Neuronal stem cell (in vitro differentiated cells): Measurements from ENCODE around the gene CEP131.

Experiments
- DNase-seq: peaks from one replicate; pipeline ENCODE4 v3.0.0-alpha.2; 2013; ENCODE audit warnings: low spot score
- H2AFZ ChIP-seq: one replicate; pipeline ENCODE4 v1.6.1; 2013; ENCODE audit warnings: mild to moderate bottlenecking, low read length, inconsistent platforms
- H2AK5ac ChIP-seq: 2 replicates; pipeline ENCODE4 v1.6.1; 2013; ENCODE audit warnings: low read depth, mild to moderate bottlenecking, inconsistent platforms, low read length, moderate library complexity, mixed read lengths
- H2BK120ac ChIP-seq: 2 replicates; pipeline ENCODE4 v1.6.1; 2013; ENCODE audit warnings: low read depth, mild to moderate bottlenecking, inconsistent platforms, low read length, moderate library complexity, mixed read lengths
- H2BK12ac ChIP-seq: one replicate; pipeline ENCODE4 v1.6.1; 2013; ENCODE audit warnings: low read length, inconsistent platforms
- H2BK15ac ChIP-seq: 2 replicates; pipeline ENCODE4 v1.6.1; 2013; ENCODE audit warnings: mild to moderate bottlenecking, low read length, inconsistent platforms, mixed read lengths
- H2BK5ac ChIP-seq: one replicate; pipeline ENCODE4 v1.6.1; 2013; ENCODE audit warnings: inconsistent platforms, mild to moderate bottlenecking, low read length, moderate library complexity
- H3K14ac ChIP-seq: one replicate; pipeline ENCODE4 v1.6.1; 2013; ENCODE audit warnings: low read length, inconsistent platforms
- H3K18ac ChIP-seq: 2 replicates; pipeline ENCODE4 v1.6.1; 2013; ENCODE audit warnings: low read length, inconsistent platforms
- H3K23ac ChIP-seq: 2 replicates; pipeline ENCODE4 v1.6.1; 2013; ENCODE audit warnings: low read depth, mild to moderate bottlenecking, mixed read lengths, low read length, inconsistent platforms; ENCODE audit not compliant: poor library complexity
- H3K27ac ChIP-seq: replicated peaks from 3 replicates; pipeline ENCODE4 v1.5.1; 2013; ENCODE audit warnings: low read length, inconsistent platforms
- H3K27me3 ChIP-seq, 3 experiments: 2 replicates each; pipeline ENCODE4 v1.6.1; 2013; ENCODE audit warnings: low read length in 3 of 3, mild to moderate bottlenecking in 2 of 3, inconsistent platforms in 1 of 3, low read depth in 1 of 3, mixed read lengths in 1 of 3, moderate library complexity in 1 of 3; ENCODE audit not compliant: control insufficient read depth in 3 of 3, insufficient read depth in 3 of 3
- H3K36me3 ChIP-seq, 2 donors: replicated peaks in 1 of 2; 2 replicates each; pipeline ENCODE4 v1.6.1; 2013; ENCODE audit warnings: low read length in 2 of 2; ENCODE audit not compliant: control insufficient read depth in 2 of 2, insufficient read depth in 2 of 2
- H3K4ac ChIP-seq: 2 replicates; pipeline ENCODE4 v1.6.1; 2013; ENCODE audit warnings: inconsistent platforms, mild to moderate bottlenecking, low read length, moderate library complexity
- H3K4me1 ChIP-seq, 2 donors: 1 replicate in 1 of 2; 2 replicates in 1 of 2; pipeline ENCODE4 v1.6.1; 2013; ENCODE audit warnings: low read length in 2 of 2, low read depth in 1 of 2; ENCODE audit not compliant: control insufficient read depth in 2 of 2, insufficient read depth in 1 of 2
- H3K4me2 ChIP-seq: one replicate; pipeline ENCODE4 v1.6.1; 2013; ENCODE audit warnings: mild to moderate bottlenecking, low read length, inconsistent platforms; ENCODE audit not compliant: insufficient read depth, poor library complexity, severe bottlenecking
- H3K4me3 ChIP-seq, 2 donors: 2 replicates each; pipeline ENCODE4 v1.5.1; 2013; ENCODE audit warnings: low read length in 2 of 2, mild to moderate bottlenecking in 2 of 2, inconsistent platforms in 1 of 2, moderate library complexity in 1 of 2
- H3K79me1 ChIP-seq: one replicate; pipeline ENCODE4 v1.6.1; 2013; ENCODE audit warnings: low read depth, mild to moderate bottlenecking, inconsistent platforms, low read length, moderate library complexity
- H3K9ac ChIP-seq: one replicate; pipeline ENCODE4 v1.6.1; 2013; ENCODE audit warnings: mild to moderate bottlenecking, low read depth, low read length, inconsistent platforms; ENCODE audit not compliant: poor library complexity
- H3K9me3 ChIP-seq, 2 donors: replicated peaks in 1 of 2; 2 replicates each; pipeline versions ENCODE3 to v1.6.1; 2013; ENCODE audit warnings: low read length in 2 of 2, mild to moderate bottlenecking in 2 of 2, inconsistent platforms in 1 of 2, low read depth in 1 of 2, mixed read lengths in 1 of 2, moderate library complexity in 1 of 2; ENCODE audit not compliant: control insufficient read depth in 2 of 2, insufficient read depth in 1 of 2
- H4K8ac ChIP-seq: one replicate; pipeline ENCODE4 v1.6.1; 2013; ENCODE audit warnings: low read depth, mild to moderate bottlenecking, inconsistent platforms, low read length, moderate library complexity
- H4K91ac ChIP-seq: one replicate; pipeline ENCODE4 v1.6.1; 2013; ENCODE audit warnings: low read length, low read depth, mild to moderate bottlenecking, inconsistent platforms; ENCODE audit not compliant: poor library complexity
- WGBS, 2 donors: extraction: QIAGEN DNeasy Blood & Tissue Kit; methylation state at CpG; one replicate each; pipeline ENCODE4 v1.1.7; 2013; ENCODE audit warnings: missing lambda C conversion rate in 2 of 2, mixed read lengths in 1 of 2; ENCODE audit not compliant: insufficient read length in 2 of 2, insufficient replicate concordance in 1 of 2; ENCODE audit errors: extremely low coverage in 2 of 2; 5-methylcytosine and 5-hydroxymethylcytosine counted together

Gene CEP131

DNA sequence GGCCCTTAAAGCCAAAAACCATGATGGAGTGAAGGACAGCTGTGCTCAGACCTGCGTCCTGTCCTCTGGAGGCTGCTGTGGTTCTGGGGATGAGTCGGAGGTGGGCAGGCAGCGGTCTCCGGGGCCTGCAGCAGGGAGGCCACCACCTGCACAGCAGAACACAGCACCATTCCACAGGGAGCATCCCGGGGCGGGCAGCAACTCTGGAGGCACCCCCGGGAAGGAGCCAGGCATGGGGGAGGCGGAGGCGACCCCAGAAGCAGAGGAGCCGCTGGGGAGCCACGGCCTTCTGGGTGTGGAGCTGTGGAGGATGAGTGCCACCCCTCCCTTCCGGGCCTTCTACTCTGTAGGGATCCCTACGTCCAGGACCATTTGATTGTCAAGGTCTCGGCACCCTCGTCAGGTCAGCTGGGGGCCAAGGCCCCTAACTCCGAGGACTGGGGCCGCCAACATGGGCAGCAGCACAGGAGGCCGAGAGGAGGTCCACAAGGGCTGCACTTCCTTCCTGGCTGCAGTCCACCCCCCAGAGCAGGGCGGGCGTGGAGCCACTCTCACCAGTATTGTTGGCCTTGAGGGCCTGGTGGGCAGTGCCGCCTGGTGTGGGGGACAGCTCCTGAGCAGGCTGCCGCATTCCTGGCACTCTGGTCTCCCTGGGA is 23.8 kb downstream of the CEP131 start:
- Histone ChIP-seq H2BK15ac (no peak overlapping the region), H2BK120ac (no peak overlapping the region), H3K36me3 (peaks cover 40 to 91% of the 10 kb centered on the region in 2 donors), H2BK12ac (no peak overlapping the region), H3K23ac (no peak overlapping the region), H2BK5ac (peak overlapping the region; percentile 24), H4K8ac (no peak overlapping the region), H3K18ac (no peak overlapping the region), H3K27ac (no peak overlapping the region), H3K9me3 (no peaks in the 10 kb centered on the region), H2AFZ (no peak overlapping the region), H3K27me3 (no peaks in the 10 kb centered on the region), H3K79me1 (peaks cover 5% of the 10 kb centered on the region), H3K4me1 (no peaks in the 10 kb centered on the region), H3K4ac (no peak overlapping the region), H3K4me2 (no peak overlapping the region), H3K14ac (no peak overlapping the region), H4K91ac (peak overlapping the region; percentile 53), H2AK5ac (no peak overlapping the region), H3K9ac (peak overlapping the region; percentile 21), H3K4me3 (no peak overlapping the region)
- no peak for DNase-seq
- WGBS, 2 donors, result no CpG with 5 or more reads among the region's 22 CpGs

DNA sequence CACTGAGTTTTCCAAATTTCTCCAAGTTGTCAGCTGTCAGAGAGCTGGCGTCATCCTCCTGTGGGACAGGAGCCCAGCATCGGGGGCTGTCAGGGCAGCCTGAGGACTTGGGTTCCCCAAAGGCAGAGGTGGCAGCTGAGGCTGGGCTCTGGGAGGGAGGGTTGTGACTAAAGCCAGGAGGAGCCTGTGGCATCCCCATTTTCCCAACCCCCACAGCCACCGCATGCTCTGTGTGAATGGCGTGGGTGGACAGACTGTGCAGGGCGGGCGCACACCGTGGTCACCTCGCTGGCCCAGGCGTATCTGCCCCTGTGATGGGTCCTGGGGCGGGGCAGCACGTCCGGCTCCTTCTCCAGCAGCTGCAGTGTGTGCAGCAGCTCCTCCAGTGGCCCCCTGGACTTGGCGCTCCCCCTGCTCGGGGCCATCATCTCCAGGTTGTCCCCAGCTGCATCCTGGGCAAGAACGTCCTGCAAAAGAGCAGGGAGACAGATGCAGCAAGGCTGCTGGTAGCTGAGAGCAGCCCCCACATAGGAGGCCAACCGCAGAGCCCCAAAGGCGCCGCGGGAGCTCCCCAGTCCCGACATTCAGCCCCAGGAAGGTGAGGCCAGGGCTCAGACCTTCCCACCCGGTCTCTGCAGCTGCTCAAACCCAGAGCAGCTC is 24.8 kb downstream of the CEP131 start:
- no peak overlapping the region for H3K4me2 ChIP-seq
- H3K14ac ChIP-seq, result no peak overlapping the region
- no CpG with 5 or more reads among the region's 21 CpGs for WGBS, 2 donors
- DNase-seq, result no peak
- no peak overlapping the region for H4K8ac ChIP-seq
- no peak overlapping the region for H3K4me3 ChIP-seq
- no peaks in the 10 kb centered on the region for H3K9me3 ChIP-seq
- no peak overlapping the region for H2BK15ac ChIP-seq
- no peak overlapping the region for H4K91ac ChIP-seq
- H3K4me1 ChIP-seq, result no peaks in the 10 kb centered on the region
- peaks cover 5% of the 10 kb centered on the region for H3K79me1 ChIP-seq
- no peak overlapping the region for H3K18ac ChIP-seq
- H2AFZ ChIP-seq, result no peak overlapping the region
- H2AK5ac ChIP-seq, result no peak overlapping the region
- no peak overlapping the region for H2BK120ac ChIP-seq
- peak overlapping the region; percentile 10 for H3K23ac ChIP-seq
- no peak overlapping the region for H3K4ac ChIP-seq
- no peak overlapping the region for H2BK5ac ChIP-seq
- no peak overlapping the region for H2BK12ac ChIP-seq
- peaks cover 36 to 91% of the 10 kb centered on the region in 2 donors for H3K36me3 ChIP-seq
- H3K27ac ChIP-seq, result no peak overlapping the region
- H3K27me3 ChIP-seq, result no peaks in the 10 kb centered on the region
- peak overlapping the region; percentile 50 for H3K9ac ChIP-seq

DNA sequence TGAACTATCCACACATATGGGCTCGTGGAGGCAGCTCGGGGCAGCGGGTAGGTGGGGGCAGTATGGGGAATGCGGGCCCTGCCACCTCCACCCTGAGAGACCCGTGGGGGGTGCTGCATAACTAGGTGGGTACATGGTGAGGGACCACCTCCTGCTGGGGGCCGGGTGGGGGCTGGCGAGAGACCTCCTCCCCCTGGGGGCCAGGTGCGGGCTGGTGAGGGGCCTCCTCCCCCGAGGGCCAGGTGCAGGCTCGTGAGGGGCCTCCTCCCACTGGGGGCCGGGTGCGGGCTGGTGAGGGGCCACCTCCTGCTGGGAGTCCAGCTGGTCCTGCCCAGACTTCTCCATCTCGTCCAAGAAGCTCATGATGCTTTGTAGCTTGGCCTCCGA is 25.4 kb downstream of the CEP131 start:
- Histone ChIP-seq H3K18ac (no peak overlapping the region), H3K9me3 (no peaks in the 10 kb centered on the region), H2AK5ac (no peak overlapping the region), H2BK5ac (no peak overlapping the region), H2BK12ac (no peak overlapping the region), H3K27me3 (no peaks in the 10 kb centered on the region), H3K14ac (no peak overlapping the region), H2AFZ (no peak overlapping the region), H3K23ac (no peak overlapping the region), H3K36me3 (peaks cover 35 to 90% of the 10 kb centered on the region in 2 donors), H3K27ac (no peak overlapping the region), H3K4me3 (no peak overlapping the region), H3K4me2 (no peak overlapping the region), H3K79me1 (peaks cover 5% of the 10 kb centered on the region), H4K8ac (no peak overlapping the region), H2BK120ac (no peak overlapping the region), H2BK15ac (no peak overlapping the region), H3K9ac (no peak overlapping the region), H3K4ac (no peak overlapping the region), H4K91ac (no peak overlapping the region), H3K4me1 (no peaks in the 10 kb centered on the region)
- no CpG with 5 or more reads among the region's 14 CpGs for whole genome bisulfite sequencing, 2 donors
- no peak for DNase-seq

DNA sequence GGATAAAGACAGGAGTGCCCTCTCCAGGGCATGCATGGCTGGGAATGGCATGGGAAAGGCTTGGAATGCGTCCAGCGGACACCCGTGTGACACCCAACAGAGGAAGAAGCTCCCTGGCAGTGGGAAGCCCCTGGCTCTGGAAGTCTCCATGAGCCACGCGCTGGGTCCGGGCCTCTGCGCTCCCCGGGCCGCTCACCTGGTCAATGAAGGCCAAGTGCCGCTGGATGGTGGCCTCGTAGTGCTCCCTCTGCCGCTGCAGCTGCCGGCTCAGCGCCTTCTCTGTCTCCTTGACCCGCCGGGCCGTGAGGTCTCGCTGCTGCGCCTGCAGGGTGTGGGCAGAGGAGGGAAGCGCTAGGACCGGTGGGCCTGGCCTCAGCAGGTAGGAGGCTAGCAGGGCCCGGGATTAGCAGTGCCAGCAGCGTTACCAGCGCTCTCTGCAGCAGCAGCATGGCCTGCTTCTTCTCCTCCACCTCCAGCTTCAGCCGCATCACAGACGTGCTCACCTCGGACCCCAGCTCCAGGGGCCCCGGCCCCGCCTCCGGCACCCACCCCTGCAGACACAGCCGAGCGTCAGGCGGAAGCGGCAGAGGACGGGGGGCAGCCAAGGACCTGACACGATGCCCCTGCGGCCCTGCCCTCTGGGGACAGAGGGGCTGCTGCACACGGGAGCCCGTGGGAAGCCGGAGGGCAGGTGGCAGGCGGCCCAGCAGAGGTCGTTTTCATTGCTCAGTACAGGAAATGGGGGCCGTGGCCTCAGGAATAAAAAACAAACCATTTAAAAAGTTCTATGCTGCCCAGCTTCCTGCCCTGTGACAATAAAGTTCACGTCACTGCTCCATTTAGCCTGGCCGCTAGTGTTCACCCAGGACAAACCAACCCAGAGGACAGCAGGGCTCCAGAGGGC is 26.0 kb downstream of the CEP131 start:
- no peak overlapping the region for H2AFZ ChIP-seq
- peak overlapping the region; percentile 43 for H2BK15ac ChIP-seq
- H4K8ac ChIP-seq, result no peak overlapping the region
- no peak overlapping the region for H3K27ac ChIP-seq
- H3K18ac ChIP-seq, result no peak overlapping the region
- no peak for DNase-seq
- H3K27me3 ChIP-seq, result no peaks in the 10 kb centered on the region
- no CpG with 5 or more reads among the region's 45 CpGs for WGBS, 2 donors
- H3K9me3 ChIP-seq, result no peaks in the 10 kb centered on the region
- H3K4me1 ChIP-seq, result no peaks in the 10 kb centered on the region
- H3K4me2 ChIP-seq, result no peak overlapping the region
- no peak overlapping the region for H3K4me3 ChIP-seq
- H4K91ac ChIP-seq, result no peak overlapping the region
- no peak overlapping the region for H3K9ac ChIP-seq
- H3K79me1 ChIP-seq, result peaks cover 5% of the 10 kb centered on the region
- H3K4ac ChIP-seq, result no peak overlapping the region
- H2BK12ac ChIP-seq, result no peak overlapping the region
- H3K23ac ChIP-seq, result no peak overlapping the region
- H3K36me3 ChIP-seq, result peaks cover 35 to 89% of the 10 kb centered on the region in 2 donors
- H2BK120ac ChIP-seq, result no peak overlapping the region
- no peak overlapping the region for H3K14ac ChIP-seq
- no peak overlapping the region for H2AK5ac ChIP-seq
- no peak overlapping the region for H2BK5ac ChIP-seq
